Ishikawa (cell line): Measurements from ENCODE around the gene ABCA9.

ENCODE experiments used
- CEBPB ChIP-seq: IDR thresholded peaks from 2 replicates; pipeline ENCODE4 v1.6.1; 2012
- CREB1 ChIP-seq: IDR thresholded peaks from 2 replicates; pipeline ENCODE4 v1.6.1; 2012; ENCODE audit warnings: low read depth
- EGR1 ChIP-seq: IDR thresholded peaks from 2 replicates; pipeline ENCODE4 v1.6.1; 2012
- EP300 ChIP-seq: IDR thresholded peaks from 2 replicates; pipeline ENCODE4 v1.6.1; 2012; ENCODE audit warnings: borderline replicate concordance
- FOXM1 ChIP-seq: IDR thresholded peaks from 2 replicates; pipeline ENCODE4 v1.6.1; 2012; ENCODE audit warnings: low read depth, borderline replicate concordance
- NFIC ChIP-seq: IDR thresholded peaks from 2 replicates; pipeline ENCODE4 v1.6.1; 2012
- RAD21 ChIP-seq: IDR thresholded peaks from 2 replicates; pipeline ENCODE4 v1.6.1; 2012; ENCODE audit warnings: low read depth
- TAF1 ChIP-seq: IDR thresholded peaks from 2 replicates; pipeline ENCODE4 v1.6.1; 2012; ENCODE audit warnings: low read depth, mild to moderate bottlenecking
- TCF12 ChIP-seq: IDR thresholded peaks from 2 replicates; pipeline ENCODE4 v1.6.1; 2012; ENCODE audit warnings: low read depth
- TEAD4 ChIP-seq: IDR thresholded peaks from 2 replicates; pipeline ENCODE4 v1.6.1; 2012
- USF1 ChIP-seq: IDR thresholded peaks from 2 replicates; pipeline ENCODE4 v1.6.1; 2012
- YY1 ChIP-seq: IDR thresholded peaks from 2 replicates; pipeline ENCODE4 v1.6.1; 2012; ENCODE audit warnings: low read depth
- ZBTB7A ChIP-seq: IDR thresholded peaks from 2 replicates; pipeline ENCODE4 v1.6.1; 2012; ENCODE audit warnings: low read depth
- TF ChIP-seq, protein P1 (sequence below): IDR thresholded peaks from 2 replicates; pipeline ENCODE4 v1.6.1; 2012; ENCODE audit warnings: low read depth, mild to moderate bottlenecking
- TF ChIP-seq, protein P2 (sequence below): IDR thresholded peaks from 2 replicates; pipeline ENCODE4 v1.6.1; 2012

The ABCA9 gene

GRCh38 chr17:68955181-68955841 is 105.4 kb downstream of the ABCA9 start, which contains the start of gene ABCA8:
ABCA8 (minus strand) TSS chr17:68955392; CDS start chr17:68942034, 13,358 bp downstream.
- TF ChIP-seq EP300 (no peak), NFIC (no peak), USF1 (no peak)
- TF ChIP-seq, protein P1, sequence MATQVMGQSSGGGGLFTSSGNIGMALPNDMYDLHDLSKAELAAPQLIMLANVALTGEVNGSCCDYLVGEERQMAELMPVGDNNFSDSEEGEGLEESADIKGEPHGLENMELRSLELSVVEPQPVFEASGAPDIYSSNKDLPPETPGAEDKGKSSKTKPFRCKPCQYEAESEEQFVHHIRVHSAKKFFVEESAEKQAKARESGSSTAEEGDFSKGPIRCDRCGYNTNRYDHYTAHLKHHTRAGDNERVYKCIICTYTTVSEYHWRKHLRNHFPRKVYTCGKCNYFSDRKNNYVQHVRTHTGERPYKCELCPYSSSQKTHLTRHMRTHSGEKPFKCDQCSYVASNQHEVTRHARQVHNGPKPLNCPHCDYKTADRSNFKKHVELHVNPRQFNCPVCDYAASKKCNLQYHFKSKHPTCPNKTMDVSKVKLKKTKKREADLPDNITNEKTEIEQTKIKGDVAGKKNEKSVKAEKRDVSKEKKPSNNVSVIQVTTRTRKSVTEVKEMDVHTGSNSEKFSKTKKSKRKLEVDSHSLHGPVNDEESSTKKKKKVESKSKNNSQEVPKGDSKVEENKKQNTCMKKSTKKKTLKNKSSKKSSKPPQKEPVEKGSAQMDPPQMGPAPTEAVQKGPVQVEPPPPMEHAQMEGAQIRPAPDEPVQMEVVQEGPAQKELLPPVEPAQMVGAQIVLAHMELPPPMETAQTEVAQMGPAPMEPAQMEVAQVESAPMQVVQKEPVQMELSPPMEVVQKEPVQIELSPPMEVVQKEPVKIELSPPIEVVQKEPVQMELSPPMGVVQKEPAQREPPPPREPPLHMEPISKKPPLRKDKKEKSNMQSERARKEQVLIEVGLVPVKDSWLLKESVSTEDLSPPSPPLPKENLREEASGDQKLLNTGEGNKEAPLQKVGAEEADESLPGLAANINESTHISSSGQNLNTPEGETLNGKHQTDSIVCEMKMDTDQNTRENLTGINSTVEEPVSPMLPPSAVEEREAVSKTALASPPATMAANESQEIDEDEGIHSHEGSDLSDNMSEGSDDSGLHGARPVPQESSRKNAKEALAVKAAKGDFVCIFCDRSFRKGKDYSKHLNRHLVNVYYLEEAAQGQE = no peak

GRCh38 chr17:68954146-68954896 is 106.4 kb downstream of the ABCA9 start:
- TF ChIP-seq CEBPB (no peak), NFIC (no peak), TEAD4 (no peak), YY1 (no peak), CREB1 (no peak), USF1 (no peak), RAD21 (no peak), ZBTB7A (no peak), EGR1 (no peak), TAF1 (no peak), TCF12 (no peak), FOXM1 (no peak), EP300 (no peak)
- TF ChIP-seq, protein P1 = no peak
- TF ChIP-seq, protein P2, sequence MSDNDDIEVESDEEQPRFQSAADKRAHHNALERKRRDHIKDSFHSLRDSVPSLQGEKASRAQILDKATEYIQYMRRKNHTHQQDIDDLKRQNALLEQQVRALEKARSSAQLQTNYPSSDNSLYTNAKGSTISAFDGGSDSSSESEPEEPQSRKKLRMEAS = no peak

GRCh38 chr17:68953340-68953997 is 107.3 kb downstream of the ABCA9 start:
- TF ChIP-seq RAD21 (no peak), TCF12 (no peak), YY1 (no peak), FOXM1 (no peak), USF1 (no peak), NFIC (no peak), EP300 (no peak), EGR1 (no peak), CEBPB (no peak)
- TF ChIP-seq, protein P1 = no peak
- TF ChIP-seq, protein P2 = no peak

DNA sequence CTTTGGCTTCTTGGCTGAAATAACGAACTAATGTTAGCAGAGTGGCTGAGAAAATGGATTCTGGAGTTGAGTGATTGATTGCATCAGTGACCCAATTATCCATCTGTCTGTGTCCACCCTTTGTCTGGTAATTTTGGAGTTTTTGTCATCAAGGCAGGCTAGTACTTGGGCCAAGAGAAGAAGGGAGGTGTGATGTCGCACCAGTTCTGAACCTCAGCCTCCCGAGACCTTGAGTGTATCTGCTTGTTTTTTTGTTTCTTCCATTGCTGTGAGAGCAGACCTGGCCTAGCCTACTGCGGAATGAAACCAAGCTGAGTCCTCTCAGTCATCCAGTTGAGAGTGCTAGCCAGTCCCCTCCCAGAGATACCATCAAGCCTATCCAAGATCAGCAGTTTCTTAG is 110.0 kb downstream of the ABCA9 start:
- TF ChIP-seq NFIC (no peak), ZBTB7A (no peak), FOXM1 (no peak), EP300 (no peak), YY1 (no peak), TEAD4 (no peak), CEBPB (no peak), CREB1 (no peak), RAD21 (no peak), TCF12 (no peak), EGR1 (no peak), TAF1 (no peak), USF1 (no peak)
- TF ChIP-seq, protein P1 = no peak
- TF ChIP-seq, protein P2 = no peak
